Sigmoid colon (tissue), 3 donors: ENCODE results near the gene RBM33.

Experiments used
- POLR2A ChIP-seq, 2 donors: fragments of 450-650 bp; IDR thresholded peaks; one replicate each; pipeline ENCODE4 v1.6.1; 2016; ENCODE audit warnings: antibody characterized with exemption in 2 of 2, mild to moderate bottlenecking in 2 of 2, moderate library complexity in 2 of 2
- TF ChIP-seq, protein P1 (sequence below), 4 experiments: fragments of 450-650 bp in 3 of 4; fragments of 200-600 bp in 1 of 4; IDR thresholded peaks; one replicate each; pipeline ENCODE4 v1.5.1; 2016 to 2019; ENCODE audit warnings: antibody characterized with exemption in 4 of 4, mild to moderate bottlenecking in 3 of 4, moderate library complexity in 2 of 4

DNA sequence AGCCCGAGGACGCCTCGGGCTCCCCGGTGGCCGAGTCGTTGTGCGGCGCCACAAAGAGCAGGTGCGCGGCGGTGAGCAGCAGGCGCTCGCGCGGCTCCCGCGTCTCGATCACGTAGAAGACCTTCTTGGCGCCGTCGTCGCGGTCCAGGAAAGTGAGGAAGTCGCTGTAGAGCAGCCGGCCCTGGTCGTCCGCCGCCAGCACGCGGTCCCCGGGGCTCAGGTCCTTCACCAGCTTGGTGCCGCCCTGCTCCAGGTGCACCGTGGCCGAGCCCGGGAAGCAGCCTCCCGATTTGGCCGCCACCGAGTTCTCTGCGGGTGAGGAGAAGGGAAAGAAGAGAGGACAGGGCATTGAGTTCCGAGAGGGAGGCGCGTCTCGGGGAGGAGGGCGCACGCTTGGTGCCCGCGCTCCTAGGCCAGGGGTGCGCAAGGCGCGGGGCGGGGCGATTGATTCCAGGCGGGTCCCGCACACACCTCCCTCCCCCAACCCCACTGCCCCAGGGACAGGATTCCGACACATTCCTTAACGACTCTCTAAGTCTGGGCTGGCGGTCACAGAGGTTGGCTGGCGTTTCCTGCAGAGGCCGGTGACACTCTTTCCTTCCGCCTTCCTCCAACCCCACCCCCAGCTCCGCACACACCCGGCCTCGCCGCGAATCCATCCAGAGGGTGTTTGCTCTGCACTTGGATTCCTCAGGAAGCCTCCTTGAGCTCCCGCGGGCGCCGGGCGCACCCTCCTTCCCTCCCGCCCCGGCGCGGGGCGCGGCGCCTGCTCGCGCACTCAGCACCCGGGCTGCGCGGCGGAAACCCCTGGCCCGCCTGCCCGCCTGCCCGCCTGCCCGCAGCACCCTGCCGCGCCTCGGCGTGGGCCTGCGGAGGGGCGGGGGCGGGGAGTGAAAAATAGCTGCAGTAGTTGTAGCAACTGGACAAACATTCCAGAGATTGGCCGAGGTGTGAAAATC lies 159.2 kb downstream of the RBM33 start:
- TF ChIP-seq, protein P1, sequence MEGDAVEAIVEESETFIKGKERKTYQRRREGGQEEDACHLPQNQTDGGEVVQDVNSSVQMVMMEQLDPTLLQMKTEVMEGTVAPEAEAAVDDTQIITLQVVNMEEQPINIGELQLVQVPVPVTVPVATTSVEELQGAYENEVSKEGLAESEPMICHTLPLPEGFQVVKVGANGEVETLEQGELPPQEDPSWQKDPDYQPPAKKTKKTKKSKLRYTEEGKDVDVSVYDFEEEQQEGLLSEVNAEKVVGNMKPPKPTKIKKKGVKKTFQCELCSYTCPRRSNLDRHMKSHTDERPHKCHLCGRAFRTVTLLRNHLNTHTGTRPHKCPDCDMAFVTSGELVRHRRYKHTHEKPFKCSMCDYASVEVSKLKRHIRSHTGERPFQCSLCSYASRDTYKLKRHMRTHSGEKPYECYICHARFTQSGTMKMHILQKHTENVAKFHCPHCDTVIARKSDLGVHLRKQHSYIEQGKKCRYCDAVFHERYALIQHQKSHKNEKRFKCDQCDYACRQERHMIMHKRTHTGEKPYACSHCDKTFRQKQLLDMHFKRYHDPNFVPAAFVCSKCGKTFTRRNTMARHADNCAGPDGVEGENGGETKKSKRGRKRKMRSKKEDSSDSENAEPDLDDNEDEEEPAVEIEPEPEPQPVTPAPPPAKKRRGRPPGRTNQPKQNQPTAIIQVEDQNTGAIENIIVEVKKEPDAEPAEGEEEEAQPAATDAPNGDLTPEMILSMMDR (IDR thresholded peaks at IDR 0.05): no peak
- TF ChIP-seq POLR2A (IDR thresholded peaks at IDR 0.05): no peak
